Type B pancreatic cell (in vitro differentiated cells): Measurements from ENCODE around the gene SERP2. TPM values are rescaled to one million over a fixed set of nuclear protein-coding genes. Genes with fewer than 3 reads are reported as not detected.
A peak's percentile ranks its signal among the peaks of the same experiment; 100 is the strongest.

ENCODE experiments used
- DNase-seq: peaks from one replicate; pipeline ENCODE4 v3.0.0; 2021; ENCODE audit warnings: mixed read lengths; ENCODE audit not compliant: unreplicated experiment; ENCODE audit errors: extremely low spot score
- H3K27ac Mint-ChIP-seq: 2 replicates; pipeline ENCODE4 v1.8.0; 2021; ENCODE audit warnings: mild to moderate bottlenecking, mixed read lengths
- H3K27me3 Mint-ChIP-seq: 2 replicates; pipeline ENCODE4 v1.8.0; 2021; ENCODE audit warnings: mixed read lengths
- H3K36me3 Mint-ChIP-seq: 2 replicates; pipeline ENCODE4 v1.8.0; 2021; ENCODE audit warnings: mixed read lengths
- H3K4me1 Mint-ChIP-seq: one replicate; pipeline ENCODE4 v1.8.0; 2021; ENCODE audit warnings: mixed read lengths; ENCODE audit not compliant: unreplicated experiment
- H3K4me3 Mint-ChIP-seq: 2 replicates; pipeline ENCODE4 v1.8.0; 2021; ENCODE audit warnings: mild to moderate bottlenecking, mixed read lengths
- H3K9me3 Mint-ChIP-seq: 2 replicates; pipeline ENCODE4 v1.8.0; 2021; ENCODE audit warnings: mixed read lengths
- CTCF ChIP-seq: fragments of 200-600 bp; sonication (generic); conservative IDR thresholded peaks from 2 replicates; pipeline ENCODE4 v1.5.0; 2021; ENCODE audit warnings: antibody characterized with exemption, mild to moderate bottlenecking
- total RNA-seq: library from RNA; stranded (reverse); gene quantifications from 2 replicates; pipeline ENCODE4 v1.2.1, GENCODE V29; 2021; ENCODE audit warnings: low replicate concordance

Gene SERP2
- total RNA-seq, 1 donor from 2014 or later = 6.1 TPM

- no peak for DNase-seq
- Mint-ChIP-seq H3K9me3 (no peaks in the 10 kb centered on the region), H3K36me3 (no peaks in the 10 kb centered on the region), H3K27ac (no peak overlapping the region), H3K4me3 (peak overlapping the region; percentile 41), H3K27me3 (peaks cover 28% of the 10 kb centered on the region), H3K4me1 (peaks cover 71% of the 10 kb centered on the region)
- TF ChIP-seq CTCF = no peak
Observed at GRCh38 chr13:44399074-44399473, 25.4 kb downstream of the SERP2 start.

GRCh38 chr13:44400736-44401135, 27.1 kb downstream of the SERP2 start:
- H3K27ac Mint-ChIP-seq = no peak overlapping the region
- no peaks in the 10 kb centered on the region for H3K9me3 Mint-ChIP-seq
- peaks cover 29% of the 10 kb centered on the region for H3K27me3 Mint-ChIP-seq
- DNase-seq = no peak
- H3K4me1 Mint-ChIP-seq = peaks cover 75% of the 10 kb centered on the region
- no peaks in the 10 kb centered on the region for H3K36me3 Mint-ChIP-seq
- TF ChIP-seq CTCF = no peak
- H3K4me3 Mint-ChIP-seq = no peak overlapping the region

DNA sequence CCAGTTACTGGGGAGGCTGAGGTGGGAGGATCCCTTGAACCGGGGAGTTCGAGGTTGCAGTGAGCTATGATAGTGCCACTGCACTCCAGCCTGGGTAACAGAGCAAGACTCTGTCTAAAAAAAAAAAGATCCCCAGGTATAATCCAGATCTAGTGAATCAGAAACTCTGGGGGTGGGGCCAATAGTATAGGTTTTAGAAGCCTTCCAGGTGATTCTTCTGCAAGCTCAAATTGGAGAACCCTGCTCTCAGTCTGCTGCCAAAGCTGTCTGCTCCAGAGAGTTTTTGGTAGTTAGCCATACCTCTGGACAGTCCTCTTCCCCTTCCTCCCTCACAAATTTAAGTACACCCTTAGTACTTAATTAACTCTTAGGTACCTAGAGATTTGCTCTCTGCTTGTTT, 28.0 kb downstream of the SERP2 start:
- no peak for DNase-seq
- peaks cover 29% of the 10 kb centered on the region for H3K27me3 Mint-ChIP-seq
- peaks cover 70% of the 10 kb centered on the region for H3K4me1 Mint-ChIP-seq
- no peak overlapping the region for H3K4me3 Mint-ChIP-seq
- TF ChIP-seq CTCF = no peak
- H3K27ac Mint-ChIP-seq = no peak overlapping the region
- H3K36me3 Mint-ChIP-seq = no peaks in the 10 kb centered on the region
- no peaks in the 10 kb centered on the region for H3K9me3 Mint-ChIP-seq

DNA sequence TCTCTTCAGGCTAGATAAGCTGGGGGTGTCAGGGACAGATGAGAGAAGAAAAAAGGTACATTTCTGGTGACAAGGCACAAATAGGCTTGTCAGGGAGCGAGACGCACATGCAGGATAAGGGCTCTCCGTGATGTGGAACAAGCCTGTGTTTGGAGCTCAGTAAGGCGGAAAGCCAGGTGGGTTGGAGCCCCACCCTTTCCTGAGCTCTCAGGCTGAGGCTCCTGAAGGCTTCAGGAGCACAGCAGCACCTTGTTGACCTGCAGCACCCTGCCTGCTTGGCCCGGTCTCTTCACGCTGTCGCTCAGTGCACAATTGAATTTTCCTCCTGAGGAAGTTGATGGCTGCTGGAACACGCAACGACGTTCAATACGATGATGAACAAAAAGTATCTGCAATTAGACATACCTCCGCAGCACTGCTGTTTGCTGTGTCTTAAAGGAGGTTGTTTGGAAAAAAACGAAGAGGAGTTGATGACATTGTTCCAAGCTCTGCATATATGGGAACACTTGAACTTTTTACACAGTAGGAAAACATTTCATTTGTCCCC, 29.3 kb downstream of the SERP2 start:
- no peak for DNase-seq
- no peaks in the 10 kb centered on the region for H3K9me3 Mint-ChIP-seq
- H3K4me3 Mint-ChIP-seq = peak overlapping the region; percentile 13
- peaks cover 58% of the 10 kb centered on the region for H3K4me1 Mint-ChIP-seq
- TF ChIP-seq CTCF = no peak
- H3K36me3 Mint-ChIP-seq = no peaks in the 10 kb centered on the region
- H3K27me3 Mint-ChIP-seq = peaks cover 25% of the 10 kb centered on the region
- peak overlapping the region; percentile 83 for H3K27ac Mint-ChIP-seq

- Mint-ChIP-seq H3K4me1 (peaks cover 53% of the 10 kb centered on the region), H3K36me3 (no peaks in the 10 kb centered on the region), H3K9me3 (no peaks in the 10 kb centered on the region), H3K27me3 (peaks cover 23% of the 10 kb centered on the region), H3K4me3 (peak overlapping the region; percentile 65), H3K27ac (peak overlapping the region; percentile 83)
- DNase-seq = no peak
- TF ChIP-seq CTCF = no peak
Observed at GRCh38 chr13:44403461-44404056, 29.9 kb downstream of the SERP2 start.
